MM.1S (cell line): Measurements from ENCODE around the gene RAP1GDS1.

Experiments
- CTCF ChIP-seq: fragments of 300-600 bp; sonication (generic); IDR thresholded peaks from 2 replicates; pipeline ENCODE4 v1.5.1; 2016; ENCODE audit warnings: antibody characterized with exemption, low read length, mixed read lengths
- EZH2 ChIP-seq: fragments of 300-600 bp; sonication (generic); optimal IDR thresholded peaks from 2 replicates; pipeline ENCODE3; 2017; ENCODE audit warnings: low read depth, mild to moderate bottlenecking, antibody characterized with exemption, low read length, mixed read lengths
- EZH2phosphoT487 ChIP-seq: fragments of 300-600 bp; sonication (generic); IDR thresholded peaks from 2 replicates; pipeline ENCODE4 v1.6.1; 2018; ENCODE audit warnings: antibody characterized with exemption, low read length

GRCh38 chr4:98476891-98477290 lies 215.7 kb downstream of the RAP1GDS1 start:
- TF ChIP-seq CTCF, result no peak
- TF ChIP-seq EZH2, result no peak
- TF ChIP-seq EZH2phosphoT487, result no peak
